ENCODE data around the gene ZNF827. TPM values are rescaled to one million over a fixed set of nuclear protein-coding genes. Genes with fewer than 3 reads are reported as not detected.

ZNF827 gene
- total RNA-seq, 1 experiment from 2014 or later: 22.4 TPM

DNA sequence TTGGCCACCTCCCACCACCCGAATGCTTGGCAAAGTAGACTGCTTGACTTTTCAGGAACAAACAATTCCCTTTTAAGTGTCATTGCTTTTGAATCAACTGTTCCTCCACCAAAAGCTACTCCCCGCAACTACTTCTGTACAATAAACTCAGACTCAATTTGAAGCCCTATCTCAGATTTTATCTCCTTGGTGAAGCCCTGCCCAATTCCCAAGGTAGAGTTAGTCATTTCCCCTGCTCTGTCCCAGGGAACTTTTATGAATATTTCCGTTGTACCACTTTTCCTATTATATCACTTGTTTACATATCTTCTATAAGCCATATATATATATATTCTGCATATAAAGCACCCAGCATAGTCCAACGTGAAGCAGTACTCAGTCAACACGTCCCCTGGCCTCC is 155.9 kb downstream of the ZNF827 start:
- Histone ChIP-seq H3F3A (ENCODE audit: insufficient read depth, low read depth) (no peaks in the 10 kb centered on the region), H3K4me1 (replicated peaks; ENCODE audit: insufficient read depth) (no peaks in the 10 kb centered on the region), H3K9me3 (ENCODE audit: insufficient read depth, low read depth) (no peaks in the 10 kb centered on the region), H3K27ac (no peak overlapping the region), H3K4me3 (no peak overlapping the region), H3K79me2 (ENCODE audit: low read depth) (no peaks in the 10 kb centered on the region), H3K4me2 (no peak overlapping the region), H4K20me1 (ENCODE audit: insufficient read depth) (no peaks in the 10 kb centered on the region), H2AFZ (no peak overlapping the region), H3K36me3 (ENCODE audit: low read depth) (no peaks in the 10 kb centered on the region), H3K27me3 (ENCODE audit: insufficient read depth, low read depth) (no peaks in the 10 kb centered on the region), H3K9me2 (ENCODE audit: insufficient read depth) (no peaks in the 10 kb centered on the region)
- ChIA-PET CTCF (no interaction called here), POLR2A (ENCODE audit: unreplicated experiment) (no interaction called here)
- BruUV-seq (replicated peaks): no TSS peak
- DNase-seq: no peak
- no peak for TF ChIP-seq EZH2 (IDR thresholded peaks at IDR 0.05; ENCODE audit: low read depth)
- TF ChIP-seq, protein P1, sequence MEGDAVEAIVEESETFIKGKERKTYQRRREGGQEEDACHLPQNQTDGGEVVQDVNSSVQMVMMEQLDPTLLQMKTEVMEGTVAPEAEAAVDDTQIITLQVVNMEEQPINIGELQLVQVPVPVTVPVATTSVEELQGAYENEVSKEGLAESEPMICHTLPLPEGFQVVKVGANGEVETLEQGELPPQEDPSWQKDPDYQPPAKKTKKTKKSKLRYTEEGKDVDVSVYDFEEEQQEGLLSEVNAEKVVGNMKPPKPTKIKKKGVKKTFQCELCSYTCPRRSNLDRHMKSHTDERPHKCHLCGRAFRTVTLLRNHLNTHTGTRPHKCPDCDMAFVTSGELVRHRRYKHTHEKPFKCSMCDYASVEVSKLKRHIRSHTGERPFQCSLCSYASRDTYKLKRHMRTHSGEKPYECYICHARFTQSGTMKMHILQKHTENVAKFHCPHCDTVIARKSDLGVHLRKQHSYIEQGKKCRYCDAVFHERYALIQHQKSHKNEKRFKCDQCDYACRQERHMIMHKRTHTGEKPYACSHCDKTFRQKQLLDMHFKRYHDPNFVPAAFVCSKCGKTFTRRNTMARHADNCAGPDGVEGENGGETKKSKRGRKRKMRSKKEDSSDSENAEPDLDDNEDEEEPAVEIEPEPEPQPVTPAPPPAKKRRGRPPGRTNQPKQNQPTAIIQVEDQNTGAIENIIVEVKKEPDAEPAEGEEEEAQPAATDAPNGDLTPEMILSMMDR (conservative IDR thresholded peaks at IDR 0.05): no peak
- intact Hi-C loops (cut with micrococcal nuclease; ENCODE audit: unreplicated experiment): no loop called here

DNA sequence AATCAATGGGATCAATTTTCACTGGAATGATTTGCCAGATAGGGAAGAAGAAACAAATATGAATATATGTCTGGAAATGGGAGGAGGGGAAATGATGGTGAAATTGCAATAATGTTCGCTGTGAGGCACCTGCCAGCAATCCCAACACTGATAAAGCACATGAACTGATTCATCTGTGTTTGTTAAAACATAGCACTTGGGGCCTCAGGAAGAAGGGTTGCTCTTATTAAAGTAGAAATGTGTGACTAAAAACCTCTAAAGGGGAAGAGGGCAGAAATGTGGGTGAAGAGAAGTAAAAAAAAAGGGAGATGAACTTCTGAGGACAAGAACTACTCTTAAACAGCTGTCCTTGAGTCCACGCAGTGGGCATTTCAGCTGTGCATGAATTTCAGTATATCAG is 157.3 kb downstream of the ZNF827 start:
- Histone ChIP-seq H3K9me3 (ENCODE audit: insufficient read depth, low read depth) (no peaks in the 10 kb centered on the region), H3K79me2 (ENCODE audit: low read depth) (no peaks in the 10 kb centered on the region), H3K4me2 (no peak overlapping the region), H3K4me3 (no peak overlapping the region), H3K4me1 (replicated peaks; ENCODE audit: insufficient read depth) (no peaks in the 10 kb centered on the region), H3K27me3 (ENCODE audit: insufficient read depth, low read depth) (no peaks in the 10 kb centered on the region), H3K27ac (no peak overlapping the region), H3F3A (ENCODE audit: insufficient read depth, low read depth) (no peaks in the 10 kb centered on the region), H2AFZ (no peak overlapping the region), H3K36me3 (ENCODE audit: low read depth) (no peaks in the 10 kb centered on the region), H3K9me2 (ENCODE audit: insufficient read depth) (no peaks in the 10 kb centered on the region), H4K20me1 (ENCODE audit: insufficient read depth) (no peaks in the 10 kb centered on the region)
- no peak for DNase-seq
- POLR2A ChIA-PET (ENCODE audit: unreplicated experiment): no interaction called here
- no TSS peak for BruUV-seq (replicated peaks)
- TF ChIP-seq EZH2 (IDR thresholded peaks at IDR 0.05; ENCODE audit: low read depth): no peak
- TF ChIP-seq, protein P1 (conservative IDR thresholded peaks at IDR 0.05): no peak
- CTCF ChIA-PET: no interaction called here
- intact Hi-C loops (cut with micrococcal nuclease; ENCODE audit: unreplicated experiment): no loop called here

DNA sequence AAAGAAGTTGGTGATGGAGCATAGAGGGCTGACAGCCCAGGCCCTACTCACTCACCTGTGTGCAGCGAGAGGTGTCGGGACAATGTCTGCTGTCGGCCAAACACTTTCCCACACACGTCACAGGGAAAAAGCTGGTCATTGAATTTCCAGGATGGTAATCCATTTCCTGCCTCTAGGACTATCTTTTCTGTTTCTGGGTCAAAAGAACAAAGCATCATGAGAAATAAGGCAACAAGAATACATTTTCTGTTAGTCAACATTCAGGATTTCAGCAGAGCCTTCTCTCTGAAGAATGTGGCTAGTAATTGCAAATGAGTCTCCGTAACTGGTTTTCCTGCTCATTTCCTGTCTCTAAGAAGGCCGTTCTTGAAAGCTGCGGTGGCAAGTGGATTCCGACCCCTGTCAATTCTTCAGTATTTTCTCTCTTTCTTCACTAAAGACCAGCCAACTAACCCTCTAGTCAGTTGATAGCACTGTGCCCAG is 159.3 kb downstream of the ZNF827 start:
- no peaks in the 10 kb centered on the region for H4K20me1 ChIP-seq (ENCODE audit: insufficient read depth)
- H2AFZ ChIP-seq: no peak overlapping the region
- H3F3A ChIP-seq (ENCODE audit: insufficient read depth, low read depth): no peaks in the 10 kb centered on the region
- no TSS peak for BruUV-seq (replicated peaks)
- POLR2A ChIA-PET (ENCODE audit: unreplicated experiment): no interaction called here
- CTCF ChIA-PET: no interaction called here
- DNase-seq: no peak
- H3K4me1 ChIP-seq (replicated peaks; ENCODE audit: insufficient read depth): no peaks in the 10 kb centered on the region
- no peaks in the 10 kb centered on the region for H3K9me2 ChIP-seq (ENCODE audit: insufficient read depth)
- TF ChIP-seq, protein P1 (conservative IDR thresholded peaks at IDR 0.05): no peak
- no peak for TF ChIP-seq EZH2 (IDR thresholded peaks at IDR 0.05; ENCODE audit: low read depth)
- H3K27me3 ChIP-seq (ENCODE audit: insufficient read depth, low read depth): no peaks in the 10 kb centered on the region
- no peak overlapping the region for H3K4me2 ChIP-seq
- H3K36me3 ChIP-seq (ENCODE audit: low read depth): no peaks in the 10 kb centered on the region
- H3K4me3 ChIP-seq: no peak overlapping the region
- H3K9me3 ChIP-seq (ENCODE audit: insufficient read depth, low read depth): no peaks in the 10 kb centered on the region
- H3K27ac ChIP-seq: no peak overlapping the region
- H3K79me2 ChIP-seq (ENCODE audit: low read depth): no peaks in the 10 kb centered on the region
- intact Hi-C loops (cut with micrococcal nuclease; ENCODE audit: unreplicated experiment): no loop called here
